Adrenal gland (tissue), 12 donors: ENCODE measurements around the gene CENPP. TPM values are rescaled to one million over a fixed set of nuclear protein-coding genes. Genes with fewer than 3 reads are reported as not detected.

ENCODE experiments used
- DNase-seq, 7 donors: peaks; one replicate each; pipeline ENCODE4 v3.0.0-alpha.2; 2019 to 2020
- H3K27ac ChIP-seq, 5 donors: fragments of 200-600 bp; sonication (generic) in 4 of 5; 1 replicate in 3 of 5; 2 replicates in 2 of 5; pipeline versions ENCODE4 v1.5.1 to v1.8.0; 2016 to 2020; ENCODE audit warnings: mild to moderate bottlenecking in 1 of 5
- H3K27me3 ChIP-seq: fragments of 200-600 bp; 2 replicates; pipeline ENCODE4 v1.8.0; 2021
- H3K36me3 ChIP-seq, 2 donors: fragments of 200-600 bp; replicated peaks in 1 of 2; 1 replicate in 1 of 2; 2 replicates in 1 of 2; pipeline versions ENCODE4 v1.5.1 to v1.8.0; 2018 to 2022
- H3K4me1 ChIP-seq, 2 donors: fragments of 200-600 bp; replicated peaks in 1 of 2; 1 replicate in 1 of 2; 2 replicates in 1 of 2; pipeline versions ENCODE4 v1.5.1 to v1.8.0; 2018 to 2021
- H3K4me3 ChIP-seq, 4 donors: fragments of 200-600 bp; sonication (generic) in 3 of 4; one replicate each; pipeline ENCODE4 v1.5.1; 2016 to 2018
- H3K9me3 ChIP-seq, 3 donors: fragments of 200-600 bp; sonication (generic) in 1 of 3; replicated peaks in 1 of 3; 1 replicate in 2 of 3; 2 replicates in 1 of 3; pipeline versions ENCODE4 v1.5.1 to v1.8.0; 2016 to 2021
- CTCF ChIP-seq, 6 experiments: fragments of 450-650 bp in 4 of 6; fragments of 200-600 bp in 2 of 6; sonication (generic) in 1 of 6; IDR thresholded peaks; 1 replicate in 5 of 6; 2 replicates in 1 of 6; pipeline versions ENCODE4 v1.5.1 to v1.8.0; 2016 to 2021; ENCODE audit warnings: antibody characterized with exemption in 6 of 6, mild to moderate bottlenecking in 2 of 6, moderate library complexity in 1 of 6
- POLR2A ChIP-seq, 2 donors: fragments of 450-650 bp; IDR thresholded peaks; one replicate each; pipeline ENCODE4 v1.6.1; 2017; ENCODE audit warnings: antibody characterized with exemption in 2 of 2, mild to moderate bottlenecking in 2 of 2, moderate library complexity in 1 of 2
- WGBS, 4 donors: extraction: QIAGEN DNeasy Blood & Tissue Kit in 2 of 4; methylation state at CpG; one replicate each; pipeline versions ENCODE4 v1.1.5 to v1.1.7; 2013 to 2017; 5-methylcytosine and 5-hydroxymethylcytosine counted together
- intact Hi-C, 2 donors: fragments of 100-400 bp; cut with DNase I; formaldehyde crosslinking; loops; one replicate each; pipeline versions ENCODE4 v1.14.1 to v1.15.0; 2022 to 2023
- polyA plus RNA-seq, 3 donors: library from polyadenylated mRNA; stranded (reverse); fragments of 200-250 nt in 2 of 3; fragments of 350-450 nt in 1 of 3; fragmentation: Illumina TruSeq in 1 of 3; extraction: RNeasy Lipid Tissue Mini Kit (QIAGEN cat#74804) in 1 of 3; gene quantifications; one replicate each; pipeline ENCODE4 v1.2.3, GENCODE V29; 2013 to 2014
- total RNA-seq, 9 donors: library from RNA; depleted of rRNA in 4 of 9; stranded (reverse); fragments of >200 nt in 4 of 9; fragments of 120-200 nt in 1 of 9; fragmentation: NEBNext Ultra II Directional in 1 of 9; extraction: Animal tissue kit (Norgen Biotek cat#: 25700) in 1 of 9; gene quantifications; one replicate each; pipeline versions ENCODE4 v1.1.0 to v1.2.4, GENCODE V29; 2013 to 2023
- donor health status: healthy with polysubstance abuse.
- donor health status: Bipolar disorder and iron deficiency.
- donor health status: DM: yes; HTN: yes; CAD: no.
- donor health status: DM: no; HTN: no; CAD: no.
- donor health status: DM: no; HTN: no; CAD: no.
- donor health status: DM: yes; HTN: yes; CAD: no.

Gene CENPP
- total and polyA plus RNA-seq, 12 donors, result 1.1 to 14.0 (median 3.1) TPM

- H3K27ac ChIP-seq, result no peak overlapping the region
- 78 to 93% (median 82%) methylated on average over 3 of the region's 3 CpGs for WGBS, 4 donors
- DNase-seq, result no peak
- H3K4me1 ChIP-seq, result no peaks in the 10 kb centered on the region
- H3K9me3 ChIP-seq, result no peaks in the 10 kb centered on the region
- no peaks in the 10 kb centered on the region for H3K36me3 ChIP-seq
- intact Hi-C loops, result no loop called here
- no peaks in the 10 kb centered on the region for H3K27me3 ChIP-seq
- H3K4me3 ChIP-seq, result no peak overlapping the region
- TF ChIP-seq POLR2A (IDR thresholded peaks at IDR 0.05), result no peak
- TF ChIP-seq CTCF (IDR thresholded peaks at IDR 0.05), result no peak
These were observed 34.3 kb downstream of the CENPP start for GRCh38 chr9:92360083-92360482.

GRCh38 chr9:92369075-92369474 is 43.3 kb downstream of the CENPP start:
- Histone ChIP-seq H3K27ac (no peak overlapping the region), H3K4me3 (no peak overlapping the region), H3K27me3 (no peaks in the 10 kb centered on the region), H3K36me3 (no peaks in the 10 kb centered on the region), H3K9me3 (peaks cover 0 to 12% (median 0%) of the 10 kb centered on the region in 3 donors), H3K4me1 (no peaks in the 10 kb centered on the region)
- WGBS, 4 donors, result 53 to 75% (median 63%) methylated on average over 2 of the region's 2 CpGs
- DNase-seq, result no peak
- intact Hi-C loops, result no loop called here
- TF ChIP-seq CTCF (IDR thresholded peaks at IDR 0.05) (no peak), POLR2A (IDR thresholded peaks at IDR 0.05) (no peak)

DNA sequence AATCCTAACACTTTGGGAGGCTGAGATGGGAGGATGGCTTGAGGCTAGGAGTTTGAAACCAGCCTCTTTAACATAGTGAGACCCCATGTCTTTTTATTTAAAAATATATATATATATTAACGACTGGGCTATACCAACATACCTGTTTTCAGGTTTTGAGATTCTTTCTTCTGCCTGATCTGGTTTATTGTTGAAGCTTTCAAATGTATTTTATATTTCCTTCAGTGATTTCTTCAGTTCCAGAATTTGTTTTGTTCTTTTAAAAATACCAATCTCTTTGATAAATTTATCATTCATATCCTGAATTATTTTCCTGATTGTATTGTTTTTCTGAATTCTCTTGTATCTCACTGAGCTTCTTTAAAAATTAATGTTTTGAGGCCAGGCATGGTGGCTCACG is 47.4 kb downstream of the CENPP start:
- no peak overlapping the region for H3K27ac ChIP-seq
- peaks cover 0 to 12% (median 0%) of the 10 kb centered on the region in 3 donors for H3K9me3 ChIP-seq
- WGBS, 4 donors, result 94 to 98% (median 96%) methylated on average over 2 of the region's 2 CpGs
- no peak overlapping the region for H3K4me3 ChIP-seq
- H3K27me3 ChIP-seq, result no peaks in the 10 kb centered on the region
- DNase-seq, result no peak
- H3K4me1 ChIP-seq, result no peaks in the 10 kb centered on the region
- intact Hi-C loops, result no loop called here
- TF ChIP-seq POLR2A (IDR thresholded peaks at IDR 0.05) (no peak), CTCF (IDR thresholded peaks at IDR 0.05) (no peak)
- H3K36me3 ChIP-seq, result no peaks in the 10 kb centered on the region

- Histone ChIP-seq H3K36me3 (no peaks in the 10 kb centered on the region), H3K4me3 (no peak overlapping the region), H3K9me3 (peaks cover 0 to 10% (median 0%) of the 10 kb centered on the region in 3 donors), H3K27ac (no peak overlapping the region), H3K4me1 (no peaks in the 10 kb centered on the region), H3K27me3 (no peaks in the 10 kb centered on the region)
- DNase-seq, result no peak
- TF ChIP-seq POLR2A (IDR thresholded peaks at IDR 0.05), result no peak
- TF ChIP-seq CTCF (IDR thresholded peaks at IDR 0.05), result no peak
- 76 to 80% (median 79%) methylated on average over 2 of the region's 2 CpGs for WGBS, 4 donors
- intact Hi-C loops, result no loop called here
These were observed 52.1 kb downstream of the CENPP start for GRCh38 chr9:92377876-92378275.
